Measurements from ENCODE around the gene UGCG.

GRCh38 chr9:111955048-111955447 is 58.4 kb downstream of the UGCG start:
- TF ChIP-seq CTCF (IDR thresholded peaks at IDR 0.05; ENCODE audit: low read depth, low read length): no peak
- TF ChIP-seq MYC (IDR thresholded peaks at IDR 0.05; ENCODE audit: low read depth, low read length): no peak

Data from NB4 (cell line).